GM10266 (cell line): ENCODE results near the gene WDR6.

Experiments used
- DNase-seq: peaks from one replicate; pipeline ENCODE4 v3.0.0; 2012; ENCODE audit errors: extremely low spot score
- TF ChIP-seq, protein P1 (sequence below): IDR thresholded peaks from 2 replicates; pipeline ENCODE4 v1.5.1; 2012; ENCODE audit warnings: mild to moderate bottlenecking, low read depth; ENCODE audit not compliant: control insufficient read depth, insufficient read depth; ENCODE audit errors: missing control alignments

WDR6 gene

DNA sequence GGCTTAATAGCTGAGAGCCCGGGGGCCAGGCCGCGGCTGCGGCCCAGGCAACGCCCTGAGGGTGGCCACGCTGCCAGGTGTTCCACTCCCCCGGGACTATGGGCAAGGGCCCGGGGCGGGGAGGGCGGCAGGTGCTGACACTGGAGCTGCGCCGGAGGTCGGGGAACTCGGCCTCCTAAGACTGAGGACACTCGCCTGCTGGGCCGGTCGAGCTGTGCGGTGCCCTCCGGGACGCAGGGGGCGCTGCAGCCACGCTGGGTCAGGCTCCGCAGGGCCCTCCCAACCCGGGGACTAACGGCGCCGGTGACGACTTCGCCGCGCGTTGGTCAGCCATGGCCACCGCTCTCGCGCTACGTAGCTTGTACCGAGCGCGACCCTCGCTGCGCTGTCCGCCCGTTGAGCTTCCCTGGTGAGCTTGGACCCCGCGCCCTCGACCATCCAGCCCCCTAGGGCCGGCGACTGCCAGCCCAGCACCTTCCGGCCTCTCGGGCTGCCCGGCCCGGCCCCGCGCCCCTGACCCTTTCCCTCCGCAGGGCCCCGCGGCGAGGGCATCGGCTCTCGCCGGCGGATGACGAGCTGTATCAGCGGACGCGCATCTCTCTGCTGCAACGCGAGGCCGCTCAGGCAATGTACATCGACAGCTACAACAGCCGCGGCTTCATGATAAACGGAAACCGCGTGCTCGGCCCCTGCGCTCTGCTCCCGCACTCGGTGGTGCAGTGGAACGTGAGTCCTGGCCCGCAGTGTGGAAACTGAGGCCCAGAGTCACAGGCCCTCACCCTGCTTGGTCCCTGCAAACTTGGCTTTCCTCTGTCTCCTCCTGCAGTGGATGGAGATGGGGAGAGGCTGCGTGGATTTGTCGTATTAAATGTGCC lies 14.9 kb downstream of the WDR6 start, which contains the start of gene NDUFAF3:
Gene NDUFAF3 (plus strand): TSS at position 309 of the 875 bp plus-strand sequence. CDS start 24 bp downstream, at position 333.
- TF ChIP-seq, protein P1, sequence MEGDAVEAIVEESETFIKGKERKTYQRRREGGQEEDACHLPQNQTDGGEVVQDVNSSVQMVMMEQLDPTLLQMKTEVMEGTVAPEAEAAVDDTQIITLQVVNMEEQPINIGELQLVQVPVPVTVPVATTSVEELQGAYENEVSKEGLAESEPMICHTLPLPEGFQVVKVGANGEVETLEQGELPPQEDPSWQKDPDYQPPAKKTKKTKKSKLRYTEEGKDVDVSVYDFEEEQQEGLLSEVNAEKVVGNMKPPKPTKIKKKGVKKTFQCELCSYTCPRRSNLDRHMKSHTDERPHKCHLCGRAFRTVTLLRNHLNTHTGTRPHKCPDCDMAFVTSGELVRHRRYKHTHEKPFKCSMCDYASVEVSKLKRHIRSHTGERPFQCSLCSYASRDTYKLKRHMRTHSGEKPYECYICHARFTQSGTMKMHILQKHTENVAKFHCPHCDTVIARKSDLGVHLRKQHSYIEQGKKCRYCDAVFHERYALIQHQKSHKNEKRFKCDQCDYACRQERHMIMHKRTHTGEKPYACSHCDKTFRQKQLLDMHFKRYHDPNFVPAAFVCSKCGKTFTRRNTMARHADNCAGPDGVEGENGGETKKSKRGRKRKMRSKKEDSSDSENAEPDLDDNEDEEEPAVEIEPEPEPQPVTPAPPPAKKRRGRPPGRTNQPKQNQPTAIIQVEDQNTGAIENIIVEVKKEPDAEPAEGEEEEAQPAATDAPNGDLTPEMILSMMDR = peak; percentile 99
- peak; percentile 90 for DNase-seq

DNA sequence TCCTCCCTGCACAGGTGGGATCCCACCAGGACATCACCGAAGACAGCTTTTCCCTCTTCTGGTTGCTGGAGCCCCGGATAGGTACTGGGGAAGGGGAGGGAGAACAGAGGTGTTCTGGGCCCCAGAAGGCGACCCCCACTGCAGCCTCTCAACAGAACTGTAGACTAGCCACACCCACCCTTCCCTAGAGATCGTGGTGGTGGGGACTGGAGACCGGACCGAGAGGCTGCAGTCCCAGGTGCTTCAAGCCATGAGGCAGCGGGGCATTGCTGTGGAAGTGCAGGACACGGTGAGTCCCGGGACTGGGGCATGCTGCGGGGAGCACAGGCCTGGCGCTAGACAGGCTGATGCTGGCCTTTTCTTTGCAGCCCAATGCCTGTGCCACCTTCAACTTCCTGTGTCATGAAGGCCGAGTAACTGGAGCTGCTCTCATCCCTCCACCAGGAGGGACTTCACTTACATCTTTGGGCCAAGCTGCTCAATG lies 15.5 kb downstream of the WDR6 start:
- TF ChIP-seq, protein P1 = no peak
- DNase-seq = no peak

DNA sequence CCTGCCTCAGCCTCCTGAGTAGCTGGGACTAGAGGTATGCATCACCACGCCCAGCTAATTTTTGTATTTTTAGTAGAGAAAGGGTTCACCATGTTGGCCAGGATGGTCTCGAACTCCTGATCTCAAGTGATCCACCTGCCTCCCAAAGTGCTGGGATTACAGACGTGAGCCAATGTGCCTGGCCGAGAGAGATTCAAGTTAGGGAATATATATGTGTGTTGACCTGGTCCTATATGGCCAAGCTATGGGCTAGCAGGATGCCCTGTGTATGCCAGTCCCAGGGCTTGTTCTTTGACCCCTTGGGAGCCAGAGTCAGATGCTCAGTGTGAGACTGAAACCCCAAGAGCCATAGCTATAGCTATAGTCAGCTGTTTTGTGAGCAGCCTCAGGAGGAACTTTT lies 16.6 kb downstream of the WDR6 start:
- no peak for DNase-seq
- TF ChIP-seq, protein P1 = no peak

DNA sequence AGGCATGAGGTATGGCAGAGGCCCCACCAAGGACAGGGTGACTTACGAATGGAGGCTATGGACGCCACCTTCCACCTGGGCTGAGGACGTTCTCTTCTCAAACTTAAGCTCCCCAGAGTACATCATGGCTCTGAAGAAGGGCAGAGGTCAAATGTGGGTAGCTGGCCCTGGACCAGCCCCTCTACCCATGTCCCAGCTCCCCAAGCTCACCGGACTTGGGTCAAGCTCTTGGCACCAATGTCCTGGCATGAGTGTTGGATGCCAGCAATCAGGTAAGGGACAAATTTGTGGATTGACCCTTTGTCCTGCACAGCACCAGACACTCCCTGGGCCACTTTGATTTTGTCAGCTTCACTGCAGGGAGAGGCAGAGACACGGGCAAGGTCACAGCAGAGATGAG lies 17.3 kb downstream of the WDR6 start:
- TF ChIP-seq, protein P1 = no peak
- DNase-seq = no peak

DNA sequence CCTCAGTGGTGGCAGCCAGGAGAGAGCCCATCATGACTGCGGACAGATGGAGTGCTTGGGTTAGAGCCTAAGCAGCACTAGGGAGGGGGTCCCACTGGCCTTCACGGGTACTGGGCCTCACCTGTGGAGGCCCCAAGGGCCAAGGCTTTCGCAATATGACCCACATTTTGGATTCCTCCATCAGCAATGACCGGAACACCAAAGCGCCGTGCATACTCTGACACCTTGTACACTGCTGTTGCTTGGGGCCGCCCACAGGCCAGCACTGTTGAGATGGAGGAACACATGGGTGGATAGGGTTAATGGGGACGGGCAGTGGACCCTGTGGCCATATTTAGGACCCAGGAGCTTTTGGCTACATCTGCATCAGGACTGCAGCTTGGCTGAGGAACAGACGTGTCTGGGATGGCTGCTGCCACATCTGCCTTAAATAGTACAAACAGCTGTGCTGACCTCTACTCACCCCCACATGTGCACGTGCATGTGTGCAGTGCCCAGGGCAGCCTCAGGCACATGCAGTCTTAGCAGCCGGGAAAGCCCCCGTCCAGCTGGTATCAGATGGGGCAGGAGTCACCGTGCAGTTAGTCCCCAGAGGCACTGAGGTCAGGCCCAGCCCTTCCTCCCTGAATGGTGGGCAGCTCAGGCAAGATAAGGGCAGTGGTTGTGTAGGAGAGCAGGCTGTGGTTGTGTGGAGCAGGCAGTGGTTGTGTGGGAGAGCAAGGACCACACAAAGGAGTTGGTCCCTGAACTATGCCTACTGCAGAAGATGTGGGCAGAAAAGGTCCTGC lies 18.0 kb downstream of the WDR6 start:
- no peak for DNase-seq

DNA sequence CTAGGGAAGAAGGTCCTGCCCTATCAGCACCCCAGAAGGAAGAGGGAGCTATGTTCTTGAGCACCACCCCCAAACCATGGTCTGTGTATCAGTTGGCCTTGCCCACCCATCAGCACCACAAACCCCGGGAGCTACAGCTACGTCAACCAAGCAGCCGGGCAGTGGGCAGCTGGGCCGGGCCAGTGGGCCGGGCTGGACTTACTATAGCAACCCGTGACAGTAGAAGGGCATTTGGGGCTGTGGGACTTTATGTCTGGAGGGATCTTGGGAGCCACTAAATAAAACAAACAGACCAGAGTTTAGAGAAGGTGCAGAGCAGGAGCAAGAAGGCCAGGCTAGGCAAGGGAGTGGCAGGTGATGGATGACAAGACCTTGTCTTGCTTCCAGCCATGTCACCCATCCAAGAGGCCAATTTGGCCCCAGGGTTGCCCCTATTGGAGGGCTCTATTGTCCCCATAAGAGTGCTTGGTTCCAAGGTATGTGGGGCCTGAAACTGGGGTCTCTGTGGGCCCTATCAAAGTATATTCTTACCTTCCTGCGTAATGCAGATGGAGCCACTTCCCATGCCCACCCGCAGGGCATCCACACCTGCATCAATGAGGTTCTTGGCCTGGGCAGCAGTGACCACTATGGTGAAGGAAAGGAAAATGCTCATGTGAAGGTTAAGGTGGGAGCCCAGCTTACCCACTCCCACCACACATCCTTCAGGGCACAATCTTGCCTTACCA lies 18.8 kb downstream of the WDR6 start:
- TF ChIP-seq, protein P1 = no peak
- no peak for DNase-seq

More for the DNA sequence above, 18.0 kb downstream of the WDR6 start:
- TF ChIP-seq, protein P1 = no peak
